WERI-Rb-1 (cell line): Measurements from ENCODE around the gene ATG4C.

Experiments used
- DNase-seq: peaks from one replicate; pipeline ENCODE4 v3.0.0-alpha.2; 2020
- H3K27ac ChIP-seq: fragments of 250-450 bp; sonication (Bioruptor Pico); 2 replicates; pipeline ENCODE4 v1.5.1; 2020; ENCODE audit warnings: mild to moderate bottlenecking, moderate library complexity
- H3K27me3 ChIP-seq: fragments of 250-450 bp; sonication (Bioruptor Pico); 2 replicates; pipeline ENCODE4 v1.5.1; 2021; ENCODE audit warnings: mild to moderate bottlenecking, low read depth, moderate library complexity; ENCODE audit not compliant: insufficient read depth, severe bottlenecking
- H3K36me3 ChIP-seq: fragments of 250-450 bp; sonication (Bioruptor Pico); 2 replicates; pipeline ENCODE4 v1.5.1; 2020; ENCODE audit warnings: mild to moderate bottlenecking, moderate library complexity
- H3K4me3 ChIP-seq: 2 replicates; pipeline ENCODE4 v1.5.1; 2011; ENCODE audit warnings: low read depth, mild to moderate bottlenecking, control low read depth, low read length
- H3K9me3 ChIP-seq: fragments of 250-450 bp; sonication (Bioruptor Pico); 2 replicates; pipeline ENCODE4 v1.5.1; 2021; ENCODE audit warnings: mild to moderate bottlenecking, moderate library complexity; ENCODE audit not compliant: severe bottlenecking
- CTCF ChIP-seq: IDR thresholded peaks from 2 replicates; pipeline ENCODE4 v1.5.1; 2011; ENCODE audit warnings: low read depth, mild to moderate bottlenecking, control low read depth, inconsistent platforms, low read length

Gene ATG4C

DNA sequence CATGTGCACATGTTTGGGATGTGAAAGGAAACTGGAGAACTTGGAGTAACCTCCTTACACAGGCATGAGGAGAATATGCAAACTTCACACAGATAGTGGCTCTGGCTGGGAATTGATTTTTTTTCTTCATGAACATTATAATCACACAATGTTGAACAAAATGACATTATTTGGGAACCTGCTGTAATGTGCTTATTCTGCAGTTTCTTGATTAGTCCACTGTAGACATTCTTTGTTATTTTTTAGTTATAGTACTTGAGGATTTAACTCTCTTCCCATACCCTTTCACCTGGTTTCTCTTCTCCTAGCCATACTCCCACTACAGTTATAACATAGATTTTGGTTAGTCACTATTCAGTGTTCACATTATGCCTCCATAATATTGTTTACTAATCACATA lies 68.3 kb downstream of the ATG4C start:
- Histone ChIP-seq H3K36me3 (no peaks in the 10 kb centered on the region), H3K27me3 (no peaks in the 10 kb centered on the region)

GRCh38 chr1:62856960-62857359 lies 73.0 kb downstream of the ATG4C start:
- no peak for DNase-seq
- Histone ChIP-seq H3K4me3 (no peak overlapping the region), H3K27ac (no peak overlapping the region), H3K9me3 (no peaks in the 10 kb centered on the region), H3K36me3 (no peaks in the 10 kb centered on the region), H3K27me3 (no peaks in the 10 kb centered on the region)
- no peak for TF ChIP-seq CTCF

More for the DNA sequence above, 68.3 kb downstream of the ATG4C start:
- Histone ChIP-seq H3K9me3 (no peaks in the 10 kb centered on the region), H3K27ac (no peak overlapping the region), H3K4me3 (no peak overlapping the region)
- no peak for TF ChIP-seq CTCF
- no peak for DNase-seq

DNA sequence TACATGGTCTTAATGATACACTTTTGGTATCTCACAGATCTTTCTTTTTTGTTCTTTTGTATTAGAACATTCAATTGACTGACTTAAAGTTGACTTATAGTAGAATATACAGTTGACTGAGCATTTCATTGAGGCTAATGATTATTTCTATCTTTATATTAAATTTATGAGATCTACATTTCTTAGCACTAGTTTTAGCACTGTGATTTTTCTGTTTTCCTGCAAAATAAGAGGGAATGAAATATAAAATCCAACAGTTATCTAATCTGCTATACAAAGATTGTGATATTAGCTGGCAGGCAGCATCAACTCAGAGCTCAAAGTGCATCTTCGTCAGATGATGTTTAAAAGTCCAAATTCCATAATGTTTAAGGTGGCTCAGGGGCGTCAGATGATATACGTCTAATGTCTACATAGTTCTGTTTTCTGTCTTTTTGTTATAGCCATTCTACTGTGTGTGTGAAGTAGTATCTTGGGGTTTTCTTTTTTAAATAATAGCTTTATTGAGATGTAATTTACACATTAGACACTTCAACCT lies 85.4 kb downstream of the ATG4C start:
- H3K9me3 ChIP-seq: no peaks in the 10 kb centered on the region
- no peak for TF ChIP-seq CTCF
- H3K27me3 ChIP-seq: no peaks in the 10 kb centered on the region
- no peak overlapping the region for H3K27ac ChIP-seq
- H3K4me3 ChIP-seq: no peak overlapping the region
- H3K36me3 ChIP-seq: no peaks in the 10 kb centered on the region
- no peak for DNase-seq

GRCh38 chr1:62870148-62870547 lies 86.2 kb downstream of the ATG4C start:
- H3K4me3 ChIP-seq: no peak overlapping the region
- H3K27ac ChIP-seq: no peak overlapping the region
- H3K36me3 ChIP-seq: no peaks in the 10 kb centered on the region
- H3K9me3 ChIP-seq: no peaks in the 10 kb centered on the region
- no peak for TF ChIP-seq CTCF
- DNase-seq: no peak
- no peaks in the 10 kb centered on the region for H3K27me3 ChIP-seq

DNA sequence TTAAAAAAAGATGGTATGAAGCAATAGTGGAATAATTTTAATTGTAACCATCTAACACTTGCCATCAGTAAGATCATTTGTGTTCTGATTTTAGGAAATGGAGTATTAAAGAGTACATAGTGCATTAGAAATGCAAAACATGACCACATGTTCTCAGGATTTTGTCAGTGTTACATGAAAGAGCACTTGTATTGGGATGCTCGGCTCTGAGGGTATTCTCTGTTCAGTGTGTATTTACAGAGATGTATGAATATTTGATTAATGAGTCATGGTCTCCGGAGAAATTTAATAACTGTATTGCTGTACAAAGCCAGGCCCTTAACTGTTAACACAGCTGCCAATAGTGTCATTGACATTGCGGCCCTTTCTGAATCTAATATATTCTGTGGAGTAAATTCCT lies 91.7 kb downstream of the ATG4C start:
- TF ChIP-seq CTCF: no peak
- DNase-seq: no peak
- H3K36me3 ChIP-seq: no peaks in the 10 kb centered on the region
- H3K27ac ChIP-seq: no peak overlapping the region
- no peaks in the 10 kb centered on the region for H3K27me3 ChIP-seq
- peaks cover 3% of the 10 kb centered on the region for H3K9me3 ChIP-seq
- no peak overlapping the region for H3K4me3 ChIP-seq

GRCh38 chr1:62876535-62876934 lies 92.6 kb downstream of the ATG4C start:
- peaks cover 3% of the 10 kb centered on the region for H3K9me3 ChIP-seq
- no peak overlapping the region for H3K4me3 ChIP-seq
- H3K27me3 ChIP-seq: no peaks in the 10 kb centered on the region
- H3K36me3 ChIP-seq: no peaks in the 10 kb centered on the region
- H3K27ac ChIP-seq: no peak overlapping the region
- DNase-seq: no peak
- TF ChIP-seq CTCF: no peak
